SK-N-SH (cell line): ENCODE results near the gene C1QL3. TPM values are rescaled to one million over a fixed set of nuclear protein-coding genes. Genes with fewer than 3 reads are reported as not detected.

Source experiments
- CTCF ChIA-PET: fragments of 300-600, 350-600 bp; formaldehyde crosslinking; extraction: SDS; loops from one replicate; lab custom pipeline; 2021; lab: Yijun Ruan, JAX
- POLR2A ChIA-PET: fragments of 350-600 bp; sonication (Branson Sonifier 250); formaldehyde crosslinking; extraction: SDS; loops from one replicate; lab custom pipeline; 2020; ENCODE audit warnings: antibody characterized with exemption, inconsistent platforms; lab: Yijun Ruan, JAX
- DNase-seq: peaks from one replicate; pipeline ENCODE4 v3.0.0; 2012
- H2AFZ ChIP-seq: fragments of 200-600 bp; sonication (generic); 2 replicates; pipeline ENCODE4 v1.8.1; 2016; ENCODE audit warnings: antibody characterized with exemption, mild to moderate bottlenecking, low read depth
- H3F3A ChIP-seq: fragments of 200-600 bp; sonication (generic); replicated peaks from 2 replicates; pipeline ENCODE3; 2016; ENCODE audit warnings: antibody characterized with exemption, mild to moderate bottlenecking; ENCODE audit not compliant: insufficient read depth
- H3K27ac ChIP-seq, 2 experiments: fragments of 200-500 bp in 1 of 2; fragments of 200-600 bp in 1 of 2; sonication (Bioruptor generic) in 1 of 2; sonication (generic), shearing (Covaris generic) in 1 of 2; 2 replicates each; pipeline versions ENCODE4 v1.5.1 to v1.6.1; 2014 to 2016; ENCODE audit warnings: low read depth in 2 of 2, inconsistent platforms in 1 of 2, low read length in 1 of 2, mild to moderate bottlenecking in 1 of 2, mixed read lengths in 1 of 2
- H3K27me3 ChIP-seq: fragments of 200-600 bp; sonication (generic), shearing (Covaris generic); 2 replicates; pipeline ENCODE4 v1.6.1; 2016; ENCODE audit warnings: mixed run types; ENCODE audit not compliant: insufficient read depth
- H3K36me3 ChIP-seq, 2 experiments: fragments of 200-500 bp in 1 of 2; fragments of 200-600 bp in 1 of 2; sonication (Bioruptor generic) in 1 of 2; sonication (generic) in 1 of 2; replicated peaks in 1 of 2; 2 replicates each; pipeline versions ENCODE3 to v1.5.1; 2014 to 2016; ENCODE audit warnings: low read length in 1 of 2, mild to moderate bottlenecking in 1 of 2; ENCODE audit not compliant: insufficient read depth in 2 of 2, control insufficient read depth in 1 of 2
- H3K4me1 ChIP-seq, 2 experiments: fragments of 200-500 bp in 1 of 2; fragments of 200-600 bp in 1 of 2; sonication (Bioruptor generic) in 1 of 2; sonication (generic), shearing (Covaris generic) in 1 of 2; 2 replicates each; pipeline versions ENCODE4 v1.5.1 to v1.6.1; 2014 to 2016; ENCODE audit warnings: low read depth in 1 of 2, low read length in 1 of 2, mixed run types in 1 of 2; ENCODE audit not compliant: insufficient read depth in 2 of 2, control insufficient read depth in 1 of 2
- H3K4me2 ChIP-seq: fragments of 200-600 bp; sonication (generic), shearing (Covaris generic); 2 replicates; pipeline ENCODE4 v1.6.1; 2017; ENCODE audit warnings: mixed run types
- H3K4me3 ChIP-seq, 2 experiments: fragments of 200-500 bp in 1 of 2; fragments of 200-600 bp in 1 of 2; sonication (Bioruptor generic) in 1 of 2; sonication (generic), shearing (Covaris generic) in 1 of 2; 2 replicates each; pipeline versions ENCODE4 v1.5.1 to v1.8.1; 2014 to 2016; ENCODE audit warnings: low read depth in 2 of 2, inconsistent platforms in 1 of 2, low read length in 1 of 2, mild to moderate bottlenecking in 1 of 2, mixed read lengths in 1 of 2, moderate library complexity in 1 of 2
- H3K79me2 ChIP-seq: fragments of 200-600 bp; sonication (generic); 2 replicates; pipeline ENCODE4 v1.8.1; 2017; ENCODE audit warnings: mild to moderate bottlenecking; ENCODE audit not compliant: insufficient read depth
- H3K9ac ChIP-seq: fragments of 200-600 bp; sonication (generic); 2 replicates; pipeline ENCODE4 v1.6.1; 2017; ENCODE audit warnings: mixed run types
- H3K9me2 ChIP-seq: fragments of 200-600 bp; sonication (generic); 2 replicates; pipeline ENCODE4 v1.6.1; 2017; ENCODE audit warnings: mixed run types
- H3K9me3 ChIP-seq: fragments of 200-600 bp; sonication (generic); 2 replicates; pipeline ENCODE4 v1.6.1; 2017; ENCODE audit warnings: mixed run types, mild to moderate bottlenecking, moderate library complexity
- H4K20me1 ChIP-seq: fragments of 200-600 bp; sonication (generic); 2 replicates; pipeline ENCODE4 v1.6.1; 2017; ENCODE audit warnings: mild to moderate bottlenecking, mixed run types; ENCODE audit not compliant: insufficient read depth
- CHD2 ChIP-seq: fragments of 150-350 bp; IDR thresholded peaks from 2 replicates; pipeline ENCODE4 v1.6.1; 2018; ENCODE audit warnings: low read length; ENCODE audit not compliant: partially characterized antibody
- EP300 ChIP-seq, 2 experiments: IDR thresholded peaks; 2 replicates each; pipeline versions ENCODE4 v1.4.0 to v1.6.1; 2012; ENCODE audit warnings: borderline replicate concordance in 1 of 2, low read depth in 1 of 2, low read length in 1 of 2
- FOSL2 ChIP-seq: IDR thresholded peaks from 2 replicates; pipeline ENCODE4 v1.4.0; 2012; ENCODE audit warnings: low read depth, mild to moderate bottlenecking, moderate library complexity, borderline replicate concordance
- FOXM1 ChIP-seq: IDR thresholded peaks from 2 replicates; pipeline ENCODE4 v1.4.0; 2012; ENCODE audit warnings: low read depth, mild to moderate bottlenecking
- GATA2 ChIP-seq: sonication (generic); formaldehyde crosslinking; IDR thresholded peaks from 2 replicates; pipeline ENCODE4 v1.5.0; 2020; ENCODE audit warnings: mild to moderate bottlenecking, missing genetic modification reagents
- JUND ChIP-seq: IDR thresholded peaks from 2 replicates; pipeline ENCODE4 v1.4.0; 2012
- POLR2AphosphoS5 ChIP-seq: IDR thresholded peaks from 2 replicates; pipeline ENCODE4 v1.6.1; 2012; ENCODE audit warnings: low read depth, low read length
- RAD21 ChIP-seq: IDR thresholded peaks from 2 replicates; pipeline ENCODE4 v1.6.1; 2012; ENCODE audit warnings: mild to moderate bottlenecking, low read length
- RXRA ChIP-seq: IDR thresholded peaks from 2 replicates; pipeline ENCODE4 v1.4.0; 2012; ENCODE audit warnings: low read depth, mild to moderate bottlenecking, borderline replicate concordance
- TAF1 ChIP-seq: IDR thresholded peaks from 2 replicates; pipeline ENCODE4 v1.6.1; 2012; ENCODE audit warnings: low read depth, mild to moderate bottlenecking, low read length, moderate library complexity, borderline replicate concordance
- YY1 ChIP-seq: IDR thresholded peaks from 2 replicates; pipeline ENCODE4 v1.4.0; 2012; ENCODE audit warnings: low read depth, mild to moderate bottlenecking
- WGBS: methylation state at CpG from one replicate; pipeline ENCODE4 v1.1.6; 2017; ENCODE audit warnings: low lambda C conversion rate; 5-methylcytosine and 5-hydroxymethylcytosine counted together
- polyA plus RNA-seq, 3 experiments: library from polyadenylated mRNA; depleted of rRNA; stranded (reverse); fragments of >200 nt; gene quantifications; 2 replicates each; pipeline ENCODE4 v1.2.3, GENCODE V29; 2012
- TF ChIP-seq, protein P1 (sequence below): fragments of 150-350 bp; IDR thresholded peaks from 2 replicates; pipeline ENCODE4 v1.6.1; 2016; ENCODE audit warnings: mild to moderate bottlenecking, low read depth, low read length
- TF ChIP-seq, protein P2 (sequence below): IDR thresholded peaks from 2 replicates; pipeline ENCODE4 v1.4.0; 2012; ENCODE audit warnings: low read depth, borderline replicate concordance

Gene C1QL3
- polyA plus RNA-seq, 1 of the 3 experiments (the other 2 are of a cell fraction): not detected

GRCh38 chr10:16491933-16492332 lies 29.7 kb downstream of the C1QL3 start:
- peaks cover 0 to 2% of the 10 kb centered on the region in 2 experiments; a peak in 1 of 4 replicates for H3K4me1 ChIP-seq
- H3K36me3 ChIP-seq: no peaks in the 10 kb centered on the region
- no peaks in the 10 kb centered on the region for H3K79me2 ChIP-seq
- no peak overlapping the region for H2AFZ ChIP-seq
- WGBS: 29% methylated on average over 2 of the region's 2 CpGs
- H3K4me3 ChIP-seq: no peak overlapping the region
- TF ChIP-seq JUND: no peak
- TF ChIP-seq GATA2 (CRISPR knock-in tag): peak; percentile 60; the same call in 1 of the 2 replicates
- no peak for TF ChIP-seq EP300 (IDR thresholded peaks at IDR 0.05; ENCODE audit: borderline replicate concordance in 1 of 2, low read depth in 1 of 2, low read length in 1 of 2)
- TF ChIP-seq RXRA: no peak
- TF ChIP-seq POLR2AphosphoS5: no peak
- no peak overlapping the region for H3K9ac ChIP-seq
- H3F3A ChIP-seq: no peaks in the 10 kb centered on the region
- H4K20me1 ChIP-seq: no peaks in the 10 kb centered on the region
- H3K9me3 ChIP-seq: no peaks in the 10 kb centered on the region
- H3K27ac ChIP-seq: no peak overlapping the region
- no peak overlapping the region for H3K4me2 ChIP-seq
- POLR2A ChIA-PET: no interaction called here
- peak; percentile 7 for DNase-seq
- no peaks in the 10 kb centered on the region for H3K9me2 ChIP-seq
- no peaks in the 10 kb centered on the region for H3K27me3 ChIP-seq
- CTCF ChIA-PET: no interaction called here

GRCh38 chr10:16490511-16490910 lies 31.2 kb downstream of the C1QL3 start:
- Histone ChIP-seq H3K4me2 (no peak overlapping the region), H2AFZ (no peak overlapping the region), H3K9ac (no peak overlapping the region), H3K27me3 (no peaks in the 10 kb centered on the region), H4K20me1 (no peaks in the 10 kb centered on the region), H3K79me2 (no peaks in the 10 kb centered on the region), H3K4me1 (peaks cover 0 to 2% of the 10 kb centered on the region in 2 experiments; a peak in 1 of 4 replicates), H3K9me2 (no peaks in the 10 kb centered on the region), H3K27ac (no peak overlapping the region), H3K36me3 (no peaks in the 10 kb centered on the region), H3F3A (no peaks in the 10 kb centered on the region), H3K9me3 (no peaks in the 10 kb centered on the region), H3K4me3 (no peak overlapping the region)
- ChIA-PET POLR2A (interaction anchor here (0.9 kb wide), 1 partner anchor 9 kb away, joined by 3 read pairs; no protein-coding TSS in a partner anchor), CTCF (no interaction called here)
- no peak for TF ChIP-seq CHD2
- TF ChIP-seq, protein P1, sequence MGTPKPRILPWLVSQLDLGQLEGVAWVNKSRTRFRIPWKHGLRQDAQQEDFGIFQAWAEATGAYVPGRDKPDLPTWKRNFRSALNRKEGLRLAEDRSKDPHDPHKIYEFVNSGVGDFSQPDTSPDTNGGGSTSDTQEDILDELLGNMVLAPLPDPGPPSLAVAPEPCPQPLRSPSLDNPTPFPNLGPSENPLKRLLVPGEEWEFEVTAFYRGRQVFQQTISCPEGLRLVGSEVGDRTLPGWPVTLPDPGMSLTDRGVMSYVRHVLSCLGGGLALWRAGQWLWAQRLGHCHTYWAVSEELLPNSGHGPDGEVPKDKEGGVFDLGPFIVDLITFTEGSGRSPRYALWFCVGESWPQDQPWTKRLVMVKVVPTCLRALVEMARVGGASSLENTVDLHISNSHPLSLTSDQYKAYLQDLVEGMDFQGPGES: no peak
- TF ChIP-seq TAF1: no peak
- TF ChIP-seq FOSL2: no peak
- no peak for TF ChIP-seq RAD21
- 57% methylated on average over 3 of the region's 3 CpGs for WGBS
- no peak for DNase-seq

- TF ChIP-seq, protein P2, sequence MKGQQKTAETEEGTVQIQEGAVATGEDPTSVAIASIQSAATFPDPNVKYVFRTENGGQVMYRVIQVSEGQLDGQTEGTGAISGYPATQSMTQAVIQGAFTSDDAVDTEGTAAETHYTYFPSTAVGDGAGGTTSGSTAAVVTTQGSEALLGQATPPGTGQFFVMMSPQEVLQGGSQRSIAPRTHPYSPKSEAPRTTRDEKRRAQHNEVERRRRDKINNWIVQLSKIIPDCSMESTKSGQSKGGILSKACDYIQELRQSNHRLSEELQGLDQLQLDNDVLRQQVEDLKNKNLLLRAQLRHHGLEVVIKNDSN: no peak
- TF ChIP-seq FOXM1: no peak
- no peak for TF ChIP-seq YY1
- Histone ChIP-seq H4K20me1 (no peaks in the 10 kb centered on the region), H2AFZ (no peak overlapping the region), H3K9me2 (no peaks in the 10 kb centered on the region), H3K9me3 (no peaks in the 10 kb centered on the region), H3K79me2 (no peaks in the 10 kb centered on the region), H3K27me3 (no peaks in the 10 kb centered on the region), H3K4me3 (no peak overlapping the region), H3K36me3 (no peaks in the 10 kb centered on the region), H3K4me1 (no peaks in the 10 kb centered on the region), H3K27ac (no peak overlapping the region), H3F3A (no peaks in the 10 kb centered on the region), H3K4me2 (no peak overlapping the region), H3K9ac (no peak overlapping the region)
- DNase-seq: no peak
- CTCF ChIA-PET: interaction anchor here (1.3 to 1.7 kb wide), 2 partner anchors 14 to 62 kb away, joined by 3 read pairs; no protein-coding TSS in a partner anchor
- 63% methylated on average over 11 of the region's 11 CpGs for WGBS
- POLR2A ChIA-PET: no interaction called here
These were observed 38.3 kb downstream of the C1QL3 start for GRCh38 chr10:16483241-16483917.
